GM12873 (cell line): ENCODE measurements around the gene GPC1.

Experiments used
- TF ChIP-seq, protein P1 (sequence below): IDR thresholded peaks from 2 replicates; pipeline ENCODE4 v1.5.1; 2012; ENCODE audit warnings: low read depth, mild to moderate bottlenecking, moderate library complexity, low read length, control low read depth; ENCODE audit not compliant: insufficient read depth; ENCODE audit errors: missing control alignments

Gene GPC1

GRCh38 chr2:240507060-240507777 lies 71.8 kb downstream of the GPC1 start:
- TF ChIP-seq, protein P1, sequence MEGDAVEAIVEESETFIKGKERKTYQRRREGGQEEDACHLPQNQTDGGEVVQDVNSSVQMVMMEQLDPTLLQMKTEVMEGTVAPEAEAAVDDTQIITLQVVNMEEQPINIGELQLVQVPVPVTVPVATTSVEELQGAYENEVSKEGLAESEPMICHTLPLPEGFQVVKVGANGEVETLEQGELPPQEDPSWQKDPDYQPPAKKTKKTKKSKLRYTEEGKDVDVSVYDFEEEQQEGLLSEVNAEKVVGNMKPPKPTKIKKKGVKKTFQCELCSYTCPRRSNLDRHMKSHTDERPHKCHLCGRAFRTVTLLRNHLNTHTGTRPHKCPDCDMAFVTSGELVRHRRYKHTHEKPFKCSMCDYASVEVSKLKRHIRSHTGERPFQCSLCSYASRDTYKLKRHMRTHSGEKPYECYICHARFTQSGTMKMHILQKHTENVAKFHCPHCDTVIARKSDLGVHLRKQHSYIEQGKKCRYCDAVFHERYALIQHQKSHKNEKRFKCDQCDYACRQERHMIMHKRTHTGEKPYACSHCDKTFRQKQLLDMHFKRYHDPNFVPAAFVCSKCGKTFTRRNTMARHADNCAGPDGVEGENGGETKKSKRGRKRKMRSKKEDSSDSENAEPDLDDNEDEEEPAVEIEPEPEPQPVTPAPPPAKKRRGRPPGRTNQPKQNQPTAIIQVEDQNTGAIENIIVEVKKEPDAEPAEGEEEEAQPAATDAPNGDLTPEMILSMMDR = no peak

DNA sequence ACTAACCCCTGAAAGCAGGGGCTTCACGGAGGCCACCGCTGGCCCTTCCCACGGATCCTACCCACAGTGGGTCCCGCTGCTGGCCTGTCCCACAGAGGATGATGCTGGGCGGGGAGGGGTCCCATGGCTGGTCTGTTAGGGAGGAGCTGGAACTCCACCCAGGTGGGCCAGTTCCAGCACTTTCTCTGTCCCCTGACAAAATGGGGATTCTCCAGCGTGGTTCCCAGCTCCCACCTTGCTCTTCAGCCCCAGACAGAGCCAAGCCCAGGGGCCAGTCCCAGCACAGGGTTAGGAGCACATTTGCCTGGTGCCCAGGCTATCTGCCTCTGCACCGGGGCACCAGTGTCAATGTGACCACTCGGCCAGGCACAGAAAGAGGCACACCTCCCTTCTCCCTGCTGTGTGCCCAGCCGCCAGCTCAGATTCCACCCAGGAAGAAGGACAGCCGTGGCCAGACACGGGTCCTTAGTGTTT lies 72.4 kb downstream of the GPC1 start:
- TF ChIP-seq, protein P1 = no peak

DNA sequence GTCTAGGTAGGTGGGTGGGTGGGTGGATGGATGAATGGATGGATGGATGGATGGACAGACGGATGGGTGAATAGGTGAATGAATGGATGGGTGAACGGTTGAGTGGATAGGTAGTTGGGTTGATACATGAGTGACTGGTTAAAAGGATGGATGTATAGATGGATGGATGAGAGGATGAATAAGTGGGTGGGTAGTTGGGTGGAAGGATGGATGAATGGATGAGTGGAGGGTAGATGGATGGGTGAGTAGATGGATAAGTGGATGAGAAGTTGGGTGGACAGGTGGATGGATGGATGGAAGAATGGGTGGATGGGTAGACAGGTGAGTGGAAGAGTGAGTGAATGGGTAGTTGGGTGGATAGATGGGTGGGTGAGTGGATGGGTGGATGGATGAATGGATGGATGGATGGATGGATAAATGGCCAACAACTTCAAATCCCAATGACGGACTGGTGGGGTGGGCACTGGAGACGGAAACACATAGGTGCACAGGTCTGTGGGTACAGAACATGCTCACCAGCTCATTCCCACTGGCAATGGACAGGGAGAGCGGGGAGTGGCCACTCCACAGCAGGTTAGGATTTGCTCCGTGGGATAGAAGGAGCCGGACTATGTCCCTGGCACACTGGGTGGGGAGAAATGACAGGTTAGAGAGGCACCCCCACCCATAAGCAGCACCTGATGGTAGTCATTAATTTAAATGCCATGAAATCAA lies 73.5 kb downstream of the GPC1 start:
- TF ChIP-seq, protein P1 = no peak

DNA sequence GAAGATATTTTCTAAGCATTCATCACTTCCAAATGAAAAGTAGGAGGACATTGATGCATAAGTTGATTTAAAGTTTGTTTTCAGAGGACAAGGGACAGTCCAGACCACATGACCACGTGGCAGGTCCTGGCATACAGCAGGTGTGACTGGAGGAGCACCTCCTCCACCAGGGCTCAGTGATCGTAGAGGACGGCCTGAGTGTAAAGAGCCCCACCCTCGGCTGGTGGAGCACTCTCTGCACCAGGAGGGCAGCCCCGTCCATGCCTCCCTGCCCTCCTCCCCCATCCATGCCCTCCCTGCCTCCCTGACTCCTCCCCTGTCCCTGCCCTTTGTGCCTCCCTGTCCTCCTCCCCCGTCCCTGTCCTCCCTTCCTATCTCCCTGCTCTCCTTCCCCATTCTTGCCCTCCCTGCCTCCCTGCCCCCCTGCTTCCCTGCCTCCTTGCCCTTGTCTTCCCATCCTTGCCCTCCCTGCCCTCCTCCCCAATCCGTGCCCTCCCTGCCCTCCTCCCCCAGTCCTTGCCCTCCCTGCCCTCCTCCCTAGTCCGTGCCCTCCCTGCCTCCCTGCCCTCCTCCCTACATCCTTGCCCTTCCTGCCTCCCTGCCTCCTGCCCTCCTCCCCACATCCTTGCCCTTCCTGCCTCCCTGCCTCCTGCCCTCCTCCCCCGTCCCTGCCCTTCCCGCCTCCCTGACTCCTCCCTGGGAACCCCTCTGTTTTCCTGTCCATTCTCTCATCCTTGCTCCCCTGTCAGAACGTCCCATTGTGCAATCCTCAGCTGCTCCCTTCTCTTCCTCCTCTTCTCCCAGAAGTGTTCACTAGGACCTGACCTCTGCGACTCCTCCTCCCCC lies 74.4 kb downstream of the GPC1 start:
- TF ChIP-seq, protein P1 = no peak

- TF ChIP-seq, protein P1 = no peak
Observed at GRCh38 chr2:240510513-240511210, 75.2 kb downstream of the GPC1 start.

GRCh38 chr2:240511351-240512108 lies 76.1 kb downstream of the GPC1 start:
- TF ChIP-seq, protein P1 = no peak
